Sigmoid colon (tissue), 7 donors: ENCODE measurements around the gene NUMBL. TPM values are rescaled to one million over a fixed set of nuclear protein-coding genes. Genes with fewer than 3 reads are reported as not detected.

Experiments
- DNase-seq: peaks from one replicate; pipeline ENCODE4 v3.0.0-alpha.2; 2019
- H3K27ac ChIP-seq, 4 donors: fragments of 200-600 bp; sonication (generic); one replicate each; pipeline ENCODE4 v1.5.1; 2016 to 2019; ENCODE audit warnings: mild to moderate bottlenecking in 1 of 4
- H3K27me3 ChIP-seq, 3 donors: fragments of 200-600 bp; sonication (generic); one replicate each; pipeline ENCODE4 v1.5.1; 2019; ENCODE audit warnings: mild to moderate bottlenecking in 1 of 3
- H3K36me3 ChIP-seq, 4 donors: fragments of 200-600 bp; sonication (generic); one replicate each; pipeline ENCODE4 v1.5.1; 2016 to 2019
- H3K4me1 ChIP-seq, 4 donors: fragments of 200-600 bp; sonication (generic); one replicate each; pipeline ENCODE4 v1.5.1; 2017 to 2019
- H3K4me3 ChIP-seq, 4 donors: fragments of 200-600 bp; sonication (generic); one replicate each; pipeline ENCODE4 v1.5.1; 2017 to 2019; ENCODE audit warnings: mild to moderate bottlenecking in 2 of 4, moderate library complexity in 1 of 4
- H3K9me3 ChIP-seq, 4 donors: fragments of 200-600 bp in 3 of 4; sonication (generic) in 3 of 4; one replicate each; pipeline versions ENCODE4 v1.5.1 to v1.6.1; 2013 to 2019
- CTCF ChIP-seq, 4 experiments: fragments of 450-650 bp in 3 of 4; fragments of 200-600 bp in 1 of 4; IDR thresholded peaks; one replicate each; pipeline ENCODE4 v1.5.1; 2016 to 2019; ENCODE audit warnings: antibody characterized with exemption in 4 of 4, mild to moderate bottlenecking in 3 of 4, moderate library complexity in 2 of 4
- EP300 ChIP-seq, 4 donors: sonication (generic); formaldehyde crosslinking; IDR thresholded peaks; one replicate each; pipeline ENCODE4 v1.6.1; 2017; ENCODE audit warnings: antibody characterized with exemption in 4 of 4
- POLR2A ChIP-seq, 2 donors: fragments of 450-650 bp; IDR thresholded peaks; one replicate each; pipeline ENCODE4 v1.6.1; 2016; ENCODE audit warnings: antibody characterized with exemption in 2 of 2, mild to moderate bottlenecking in 2 of 2, moderate library complexity in 2 of 2
- POLR2AphosphoS5 ChIP-seq, 4 donors: sonication (generic); formaldehyde crosslinking; IDR thresholded peaks; one replicate each; pipeline ENCODE4 v1.6.1; 2017; ENCODE audit warnings: antibody characterized with exemption in 4 of 4
- WGBS, 2 donors: extraction: QIAGEN DNeasy Blood & Tissue Kit; methylation state at CpG; one replicate each; pipeline ENCODE4 v1.1.7; 2013; 5-methylcytosine and 5-hydroxymethylcytosine counted together
- intact Hi-C: fragments of 100-400 bp; cut with DNase I; formaldehyde crosslinking; loops from one replicate; pipeline ENCODE4 v1.15.1; 2023
- polyA plus RNA-seq, 3 donors: library from polyadenylated mRNA; stranded (reverse); fragments of 200-250 nt; gene quantifications; one replicate each; pipeline ENCODE4 v1.2.3, GENCODE V29; 2013
- total RNA-seq, 4 donors: library from RNA; depleted of rRNA; stranded (reverse); fragments of >200 nt; gene quantifications; one replicate each; pipeline ENCODE4 v1.1.0, GENCODE V29; 2016
- donor health status: healthy with polysubstance abuse.
- donor health status: Bipolar disorder and iron deficiency.
- donor health status: healthy.

The NUMBL gene
- total and polyA plus RNA-seq, 7 donors = 3.0 to 38.2 (median 21.9) TPM

- H3K4me1 ChIP-seq = peaks cover 0 to 20% (median 15%) of the 10 kb centered on the region in 4 donors
- no peak overlapping the region for H3K4me3 ChIP-seq
- H3K27ac ChIP-seq = no peak overlapping the region
- H3K36me3 ChIP-seq = peaks cover 6 to 79% (median 37%) of the 10 kb centered on the region in 4 donors
- 95 to 96% methylated on average over 32 of the region's 32 CpGs for WGBS, 2 donors
- DNase-seq = no peak
- TF ChIP-seq EP300 (IDR thresholded peaks at IDR 0.05) (no peak), POLR2AphosphoS5 (IDR thresholded peaks at IDR 0.05) (no peak), CTCF (IDR thresholded peaks at IDR 0.05) (no peak), POLR2A (IDR thresholded peaks at IDR 0.05) (no peak)
- no peaks in the 10 kb centered on the region for H3K9me3 ChIP-seq
- intact Hi-C loops = no loop called here
- no peaks in the 10 kb centered on the region for H3K27me3 ChIP-seq
These were observed 6.2 kb downstream of the NUMBL start for GRCh38 chr19:40684280-40684679.

GRCh38 chr19:40683437-40683836 is 7.0 kb downstream of the NUMBL start:
- Histone ChIP-seq H3K4me3 (no peak overlapping the region), H3K4me1 (peaks cover 0 to 12% (median 8%) of the 10 kb centered on the region in 4 donors), H3K36me3 (peaks cover 6 to 87% (median 45%) of the 10 kb centered on the region in 4 donors), H3K27ac (no peak overlapping the region), H3K9me3 (no peaks in the 10 kb centered on the region), H3K27me3 (no peaks in the 10 kb centered on the region)
- WGBS, 2 donors = 91 to 94% methylated on average over 9 of the region's 9 CpGs
- no peak for DNase-seq
- intact Hi-C loops = no loop called here
- no peak for TF ChIP-seq EP300 (IDR thresholded peaks at IDR 0.05)
- TF ChIP-seq POLR2AphosphoS5 (IDR thresholded peaks at IDR 0.05) = no peak
- TF ChIP-seq POLR2A (IDR thresholded peaks at IDR 0.05) = no peak
- no peak for TF ChIP-seq CTCF (IDR thresholded peaks at IDR 0.05)

GRCh38 chr19:40682431-40682964 is 8.0 kb downstream of the NUMBL start:
- 92 to 95% methylated on average over 18 of the region's 18 CpGs for WGBS, 2 donors
- Histone ChIP-seq H3K27ac (no peak overlapping the region), H3K4me1 (peaks cover 0 to 3% (median 0%) of the 10 kb centered on the region in 4 donors), H3K9me3 (no peaks in the 10 kb centered on the region), H3K4me3 (no peak overlapping the region), H3K36me3 (peaks cover 12 to 97% (median 54%) of the 10 kb centered on the region in 4 donors), H3K27me3 (no peaks in the 10 kb centered on the region)
- no peak for DNase-seq
- no peak for TF ChIP-seq CTCF (IDR thresholded peaks at IDR 0.05)
- TF ChIP-seq POLR2A (IDR thresholded peaks at IDR 0.05) = no peak
- TF ChIP-seq EP300 (IDR thresholded peaks at IDR 0.05) = no peak
- TF ChIP-seq POLR2AphosphoS5 (IDR thresholded peaks at IDR 0.05) = no peak
- intact Hi-C loops = no loop called here

GRCh38 chr19:40681039-40681438 is 9.4 kb downstream of the NUMBL start:
- 84 to 85% methylated on average over 4 of the region's 4 CpGs for WGBS, 2 donors
- Histone ChIP-seq H3K27ac (no peak overlapping the region), H3K36me3 (peaks cover 20 to 100% (median 69%) of the 10 kb centered on the region in 4 donors), H3K4me1 (no peaks in the 10 kb centered on the region), H3K27me3 (no peaks in the 10 kb centered on the region), H3K4me3 (no peak overlapping the region), H3K9me3 (no peaks in the 10 kb centered on the region)
- TF ChIP-seq CTCF (IDR thresholded peaks at IDR 0.05) (no peak), POLR2A (IDR thresholded peaks at IDR 0.05) (no peak), POLR2AphosphoS5 (IDR thresholded peaks at IDR 0.05) (no peak), EP300 (IDR thresholded peaks at IDR 0.05) (no peak)
- intact Hi-C loops = no loop called here
- DNase-seq = peak; percentile 46

GRCh38 chr19:40677156-40677555 is 13.3 kb downstream of the NUMBL start:
- DNase-seq = no peak
- no peaks in the 10 kb centered on the region for H3K27me3 ChIP-seq
- no peak overlapping the region for H3K27ac ChIP-seq
- 96 to 97% methylated on average over 23 of the region's 23 CpGs for WGBS, 2 donors
- intact Hi-C loops = no loop called here
- no peak overlapping the region for H3K4me3 ChIP-seq
- H3K36me3 ChIP-seq = peaks cover 37 to 99% (median 79%) of the 10 kb centered on the region in 4 donors
- no peaks in the 10 kb centered on the region for H3K4me1 ChIP-seq
- no peak for TF ChIP-seq CTCF (IDR thresholded peaks at IDR 0.05)
- TF ChIP-seq EP300 (IDR thresholded peaks at IDR 0.05) = no peak
- no peak for TF ChIP-seq POLR2AphosphoS5 (IDR thresholded peaks at IDR 0.05)
- no peak for TF ChIP-seq POLR2A (IDR thresholded peaks at IDR 0.05)
- no peaks in the 10 kb centered on the region for H3K9me3 ChIP-seq
